ENCODE data around the gene KDELR3. TPM values are rescaled to one million over a fixed set of nuclear protein-coding genes. Genes with fewer than 3 reads are reported as not detected.

Gene KDELR3
- total RNA-seq, 1 donor from 2014 or later = not detected

- no peak for TF ChIP-seq CTCF (IDR thresholded peaks at IDR 0.05; ENCODE audit: partially characterized antibody, unreplicated experiment)
- Mint-ChIP-seq H3K4me1 (ENCODE audit: low read depth, unreplicated experiment) (no peaks in the 10 kb centered on the region), H3K27ac (ENCODE audit: unreplicated experiment) (no peak overlapping the region), H3K27me3 (ENCODE audit: unreplicated experiment) (no peaks in the 10 kb centered on the region), H3K4me3 (ENCODE audit: unreplicated experiment) (no peak overlapping the region), H3K36me3 (ENCODE audit: unreplicated experiment) (no peaks in the 10 kb centered on the region), H3K9me3 (ENCODE audit: unreplicated experiment) (no peaks in the 10 kb centered on the region)
- DNase-seq = no peak
Measured at GRCh38 chr22:38491707-38492348, 23.9 kb downstream of the KDELR3 start.

- no peak for TF ChIP-seq CTCF (IDR thresholded peaks at IDR 0.05; ENCODE audit: partially characterized antibody, unreplicated experiment)
- DNase-seq = no peak
- Mint-ChIP-seq H3K4me3 (ENCODE audit: unreplicated experiment) (no peak overlapping the region), H3K4me1 (ENCODE audit: low read depth, unreplicated experiment) (no peaks in the 10 kb centered on the region), H3K27ac (ENCODE audit: unreplicated experiment) (no peak overlapping the region), H3K27me3 (ENCODE audit: unreplicated experiment) (no peaks in the 10 kb centered on the region), H3K36me3 (ENCODE audit: unreplicated experiment) (no peaks in the 10 kb centered on the region), H3K9me3 (ENCODE audit: unreplicated experiment) (no peaks in the 10 kb centered on the region)
Measured at GRCh38 chr22:38494498-38494897, 26.6 kb downstream of the KDELR3 start.

GRCh38 chr22:38494939-38495338, 27.0 kb downstream of the KDELR3 start:
- no peak for DNase-seq
- no peak overlapping the region for H3K4me3 Mint-ChIP-seq (ENCODE audit: unreplicated experiment)
- TF ChIP-seq CTCF (IDR thresholded peaks at IDR 0.05; ENCODE audit: partially characterized antibody, unreplicated experiment) = no peak
- H3K27ac Mint-ChIP-seq (ENCODE audit: unreplicated experiment) = no peak overlapping the region
- H3K9me3 Mint-ChIP-seq (ENCODE audit: unreplicated experiment) = no peaks in the 10 kb centered on the region
- no peaks in the 10 kb centered on the region for H3K4me1 Mint-ChIP-seq (ENCODE audit: low read depth, unreplicated experiment)
- no peaks in the 10 kb centered on the region for H3K36me3 Mint-ChIP-seq (ENCODE audit: unreplicated experiment)
- H3K27me3 Mint-ChIP-seq (ENCODE audit: unreplicated experiment) = no peaks in the 10 kb centered on the region

GRCh38 chr22:38497869-38498268, 30.0 kb downstream of the KDELR3 start:
- Mint-ChIP-seq H3K9me3 (ENCODE audit: unreplicated experiment) (peaks cover 1% of the 10 kb centered on the region), H3K4me3 (ENCODE audit: unreplicated experiment) (no peak overlapping the region), H3K27ac (ENCODE audit: unreplicated experiment) (no peak overlapping the region), H3K27me3 (ENCODE audit: unreplicated experiment) (peaks cover 1% of the 10 kb centered on the region), H3K36me3 (ENCODE audit: unreplicated experiment) (no peaks in the 10 kb centered on the region), H3K4me1 (ENCODE audit: low read depth, unreplicated experiment) (peaks cover 6% of the 10 kb centered on the region)
- no peak for DNase-seq
- TF ChIP-seq CTCF (IDR thresholded peaks at IDR 0.05; ENCODE audit: partially characterized antibody, unreplicated experiment) = no peak

GRCh38 chr22:38501797-38502672, 34.1 kb downstream of the KDELR3 start:
- H3K4me1 Mint-ChIP-seq (ENCODE audit: low read depth, unreplicated experiment) = peaks cover 16% of the 10 kb centered on the region
- no peak for TF ChIP-seq CTCF (IDR thresholded peaks at IDR 0.05; ENCODE audit: partially characterized antibody, unreplicated experiment)
- peaks cover 13% of the 10 kb centered on the region for H3K9me3 Mint-ChIP-seq (ENCODE audit: unreplicated experiment)
- H3K36me3 Mint-ChIP-seq (ENCODE audit: unreplicated experiment) = no peaks in the 10 kb centered on the region
- peak overlapping the region; percentile 91 for H3K4me3 Mint-ChIP-seq (ENCODE audit: unreplicated experiment)
- no peak overlapping the region for H3K27ac Mint-ChIP-seq (ENCODE audit: unreplicated experiment)
- peaks cover 6% of the 10 kb centered on the region for H3K27me3 Mint-ChIP-seq (ENCODE audit: unreplicated experiment)
- no peak for DNase-seq
